ENCODE measurements around the gene PARD3B.
"Not testable (repeated sequence)": the region's sequence is repeated elsewhere in the genome, so short reads cannot be mapped to it uniquely, and the experiment has no call there.

PARD3B gene

DNA sequence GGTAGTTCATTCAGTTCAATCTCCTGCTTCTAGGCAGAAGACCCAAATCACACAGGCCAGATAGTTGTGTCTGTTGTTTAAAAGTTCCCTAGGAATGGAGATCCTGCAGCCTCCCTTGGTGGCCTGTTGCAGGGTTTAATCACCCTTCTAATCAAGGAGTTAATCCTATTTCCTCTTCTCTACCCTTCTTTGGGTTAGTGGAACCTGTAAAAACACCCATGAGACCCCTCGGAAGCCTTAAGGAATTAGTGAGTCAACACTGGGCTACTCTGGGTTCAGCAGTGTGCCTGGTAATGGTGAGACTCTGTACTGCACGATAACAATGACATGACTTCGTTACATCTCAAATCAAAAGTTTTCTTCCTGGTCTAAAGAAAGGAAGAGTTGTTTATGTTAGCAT is 919.4 kb downstream of the PARD3B start:
- DNase-seq (ENCODE audit: low read depth) = no peak

DNA sequence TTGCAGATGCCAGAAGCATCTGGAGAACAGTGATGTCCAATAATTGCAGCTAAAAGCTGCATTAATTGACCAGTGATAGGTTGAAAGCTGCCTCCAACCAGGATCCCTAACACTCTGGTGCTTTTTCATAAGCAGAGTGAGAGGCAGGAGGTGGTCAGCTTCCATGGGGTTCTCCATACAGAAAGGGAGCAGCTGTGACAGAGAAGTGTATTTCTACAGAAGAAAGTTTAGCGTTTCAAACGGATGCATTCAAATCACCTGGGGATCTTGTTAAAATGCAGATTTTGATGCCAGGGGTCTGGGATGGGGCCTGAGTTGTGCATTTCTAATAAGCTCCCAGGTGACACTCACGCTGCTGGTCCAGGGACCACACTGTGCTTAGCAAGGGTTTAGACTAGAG is 920.5 kb downstream of the PARD3B start:
- DNase-seq (ENCODE audit: low read depth) = no peak

DNA sequence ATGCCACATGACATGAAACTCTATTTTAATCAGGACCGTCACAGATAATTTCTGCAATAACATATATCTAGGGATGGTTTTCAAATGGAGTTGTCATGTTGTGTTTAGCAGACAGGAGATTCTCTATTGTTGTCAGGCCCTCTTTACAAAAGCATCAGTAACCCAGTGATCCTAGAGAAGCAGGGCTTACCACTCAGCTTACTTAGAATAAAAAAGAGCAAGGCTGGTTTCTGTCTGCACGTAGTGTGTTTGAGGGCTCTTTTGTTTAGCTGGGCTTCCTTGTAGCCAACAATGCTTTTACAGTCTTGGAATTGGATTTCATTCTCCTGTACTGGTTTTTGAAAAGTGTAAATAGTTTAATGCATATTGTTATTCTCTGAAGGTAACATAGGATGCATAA is 926.5 kb downstream of the PARD3B start:
- DNase-seq (ENCODE audit: low read depth) = no peak

DNA sequence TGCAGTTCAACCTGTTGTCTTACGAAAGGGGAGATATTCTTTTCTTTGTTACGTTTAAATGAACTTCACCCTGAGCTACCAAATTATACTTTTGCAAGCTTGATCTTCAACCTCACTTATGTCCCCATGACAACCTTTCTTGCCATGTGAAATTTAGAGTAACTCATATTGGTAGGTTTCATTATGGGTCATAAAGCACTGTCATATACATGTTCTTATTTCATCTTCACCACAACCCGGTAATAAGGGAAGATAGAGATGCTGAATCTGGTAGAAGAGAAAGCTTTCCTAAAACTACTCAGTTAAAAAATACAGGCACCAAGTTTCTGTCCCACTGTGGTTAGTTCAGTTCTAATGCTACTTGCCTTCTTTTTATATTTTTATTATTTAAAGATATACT is 928.5 kb downstream of the PARD3B start:
- no peak for DNase-seq (ENCODE audit: low read depth)

DNA sequence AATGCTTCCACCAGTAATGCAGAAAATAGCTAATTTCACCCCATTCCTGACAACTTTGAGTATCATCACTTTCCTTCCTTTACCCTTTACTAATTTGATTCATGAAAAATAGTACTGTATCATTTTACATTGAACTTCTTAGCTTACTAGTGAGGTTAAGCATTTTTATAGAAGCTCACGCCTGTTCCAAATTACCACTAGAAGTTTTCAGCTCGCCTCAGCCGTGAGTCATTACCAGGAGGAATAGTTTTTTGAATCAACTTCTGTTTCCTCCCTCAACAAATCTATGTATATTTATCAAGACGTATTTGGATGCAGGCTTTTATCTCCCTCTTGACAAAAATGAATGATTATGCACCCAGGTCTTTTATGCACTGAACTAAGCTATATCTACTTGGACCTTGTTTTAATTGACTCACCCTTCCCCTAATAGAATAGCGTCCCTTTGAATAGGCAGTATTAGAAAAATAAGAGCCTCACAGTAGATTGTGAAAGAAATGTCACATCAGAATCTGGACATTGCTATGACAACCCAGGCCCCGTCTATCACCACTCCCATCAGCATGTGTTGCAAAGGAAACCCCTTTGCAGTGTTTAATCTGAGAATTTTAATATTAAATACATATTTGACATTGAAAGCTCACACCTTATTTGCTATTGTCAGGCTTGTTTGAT is 929.6 kb downstream of the PARD3B start:
- peak; percentile 45 for DNase-seq (ENCODE audit: low read depth)

DNA sequence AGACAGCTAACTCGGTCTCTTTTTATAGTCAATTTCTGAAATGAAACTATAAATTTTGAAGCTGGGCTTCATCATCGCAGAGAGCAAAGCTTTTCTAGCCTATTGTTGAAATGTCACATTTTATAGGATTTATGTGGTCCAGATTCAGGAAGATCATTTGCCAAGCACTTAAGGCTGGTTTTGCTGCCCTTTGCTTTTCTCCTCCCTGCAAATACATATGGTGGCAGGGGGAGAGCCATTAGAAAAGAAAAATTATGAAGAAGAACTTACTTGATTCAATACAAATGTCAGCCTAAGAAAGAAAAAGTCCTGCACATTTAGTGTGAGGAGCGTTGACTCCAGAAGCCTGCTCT is 930.1 kb downstream of the PARD3B start:
- DNase-seq (ENCODE audit: low read depth) = no peak

DNA sequence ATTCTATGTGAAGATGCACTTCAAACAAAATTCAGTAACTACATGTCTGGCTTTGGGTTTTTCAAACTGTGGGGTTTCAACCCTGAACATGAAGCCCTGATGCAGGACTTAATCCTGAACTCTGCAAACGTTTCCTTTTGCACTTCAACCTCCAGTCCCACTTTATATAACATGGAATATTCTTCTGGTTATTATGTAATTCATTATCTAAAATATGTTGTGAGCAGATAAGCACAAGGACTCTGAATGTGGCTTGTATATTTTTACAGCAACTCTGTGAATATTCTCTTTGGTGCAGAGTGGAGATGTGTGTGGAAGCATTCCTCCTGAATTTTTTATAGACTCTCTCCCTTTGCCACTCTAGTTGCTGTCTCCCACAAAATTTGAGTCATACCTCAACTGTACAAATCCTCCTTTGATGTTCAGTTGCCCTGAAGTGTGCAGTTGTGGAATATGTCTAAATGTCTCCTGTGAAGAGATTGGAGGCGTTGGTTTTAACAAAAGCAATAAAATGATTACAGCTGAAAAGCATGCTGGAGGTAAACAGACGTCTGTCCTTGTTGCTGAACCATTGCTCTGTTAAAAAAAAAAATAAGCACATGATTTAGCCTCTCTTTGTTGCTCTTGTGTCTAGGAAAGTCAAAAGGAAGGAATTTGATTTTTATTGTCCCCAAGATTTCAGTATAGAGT is 931.9 kb downstream of the PARD3B start:
- DNase-seq (ENCODE audit: low read depth) = peak; percentile 24

DNA sequence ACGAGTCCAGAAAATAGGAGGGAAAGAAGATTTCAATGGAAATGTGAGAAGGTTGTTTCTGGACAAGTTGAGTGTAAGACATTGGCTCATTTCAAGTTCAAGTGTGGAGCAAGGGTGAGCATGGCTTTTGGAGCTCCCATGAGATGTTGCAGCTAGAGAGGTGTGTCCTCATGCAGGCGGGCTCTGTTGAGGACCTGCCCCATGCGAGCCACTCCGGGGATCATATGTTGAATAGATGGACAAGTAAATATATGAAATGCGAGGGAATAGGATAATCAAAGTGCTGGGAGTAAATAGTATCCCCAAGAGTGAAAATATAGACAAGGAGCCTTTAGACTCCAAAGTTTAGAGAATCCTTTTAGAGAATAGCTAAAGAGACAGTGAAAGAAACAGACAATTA is 936.6 kb downstream of the PARD3B start:
- DNase-seq (ENCODE audit: low read depth) = no peak

DNA sequence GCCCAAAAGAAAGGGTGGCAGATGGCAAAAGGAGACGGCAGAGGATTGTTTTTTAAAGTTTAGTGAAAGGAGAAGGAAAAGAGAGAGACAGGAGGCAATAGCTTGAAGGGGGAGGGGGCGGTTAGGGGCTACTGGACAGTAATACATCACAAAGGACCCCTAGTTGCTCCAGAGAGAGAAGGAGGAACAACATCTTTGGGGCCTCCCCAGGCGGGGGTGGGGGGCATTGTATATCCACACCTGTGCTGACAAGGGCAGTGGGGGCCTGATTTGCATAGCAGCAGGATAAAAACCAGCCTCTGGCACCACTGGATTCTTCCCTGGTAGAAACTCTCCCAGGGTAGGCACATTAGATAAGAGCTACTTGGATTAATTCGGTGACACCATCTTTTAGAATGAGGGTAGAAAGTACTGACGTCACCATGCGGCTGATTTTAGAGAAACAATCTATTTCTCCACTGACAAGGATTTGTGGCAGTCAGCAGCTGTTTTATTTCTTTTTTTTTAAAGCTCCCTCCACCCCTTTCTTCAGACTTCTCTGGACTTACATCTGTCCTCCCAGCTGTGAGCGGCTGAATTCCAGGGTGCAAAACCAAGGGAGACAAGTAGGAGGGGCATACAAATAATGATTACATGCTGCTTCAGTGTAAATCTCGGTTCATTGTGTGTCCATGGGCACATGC is 937.3 kb downstream of the PARD3B start:
- DNase-seq (ENCODE audit: low read depth) = no peak

DNA sequence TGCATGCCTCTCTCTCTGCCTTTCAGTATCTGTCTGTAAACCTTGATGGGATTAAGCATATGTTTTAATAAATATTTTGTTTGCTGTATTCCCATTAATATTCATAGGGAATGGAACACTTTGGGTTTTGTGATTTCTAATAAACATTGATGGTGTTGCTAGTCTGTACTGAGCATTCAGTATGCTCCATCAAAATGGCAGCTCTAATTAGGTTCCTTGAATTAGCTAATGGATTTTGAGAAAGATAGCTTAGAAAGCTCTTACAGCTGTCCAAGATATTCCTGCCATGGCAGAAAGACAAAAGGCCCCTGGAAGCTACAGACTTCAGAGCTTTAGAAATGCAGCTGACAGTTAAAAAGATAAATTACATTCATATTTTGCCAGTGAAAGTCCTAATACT is 937.8 kb downstream of the PARD3B start:
- no peak for DNase-seq (ENCODE audit: low read depth)

DNA sequence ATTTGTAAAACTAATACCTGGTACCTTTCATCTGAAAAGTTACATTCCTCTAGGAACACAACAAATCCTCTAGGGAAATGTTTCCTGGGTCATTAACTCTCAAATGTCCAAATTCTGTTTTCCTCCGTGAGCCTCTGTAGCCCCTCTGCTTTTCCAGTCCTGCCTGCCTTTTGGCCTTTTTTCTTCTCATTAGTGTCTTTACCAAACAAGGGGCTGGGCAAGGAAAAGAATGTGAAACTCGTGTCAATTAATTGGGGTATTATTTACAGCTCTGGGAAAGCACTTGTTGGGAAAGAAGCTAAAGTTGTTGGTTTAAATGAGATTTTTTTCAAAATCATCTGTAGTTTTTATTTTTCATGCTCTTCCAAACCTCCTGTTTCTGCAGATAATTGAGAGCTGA is 938.9 kb downstream of the PARD3B start:
- no peak for DNase-seq (ENCODE audit: low read depth)

DNA sequence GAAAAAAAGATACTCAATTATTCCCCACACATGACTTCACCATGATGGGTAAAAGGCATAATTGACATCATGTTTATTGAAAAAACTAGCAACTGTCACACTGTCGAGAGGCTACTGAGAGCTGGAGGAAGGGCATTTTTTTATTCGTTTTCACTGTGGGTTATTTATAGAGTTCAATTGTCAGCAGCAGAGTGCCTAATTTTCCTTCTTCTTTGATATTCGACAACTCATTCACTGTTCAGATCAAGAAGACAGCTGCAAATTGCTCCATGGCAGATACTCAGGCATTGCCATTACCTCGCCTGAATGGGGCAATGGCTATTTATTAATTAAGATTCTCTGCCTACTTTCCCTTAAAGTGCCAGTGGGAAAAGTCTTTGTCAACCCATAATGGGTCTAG is 939.5 kb downstream of the PARD3B start:
- DNase-seq (ENCODE audit: low read depth) = no peak

DNA sequence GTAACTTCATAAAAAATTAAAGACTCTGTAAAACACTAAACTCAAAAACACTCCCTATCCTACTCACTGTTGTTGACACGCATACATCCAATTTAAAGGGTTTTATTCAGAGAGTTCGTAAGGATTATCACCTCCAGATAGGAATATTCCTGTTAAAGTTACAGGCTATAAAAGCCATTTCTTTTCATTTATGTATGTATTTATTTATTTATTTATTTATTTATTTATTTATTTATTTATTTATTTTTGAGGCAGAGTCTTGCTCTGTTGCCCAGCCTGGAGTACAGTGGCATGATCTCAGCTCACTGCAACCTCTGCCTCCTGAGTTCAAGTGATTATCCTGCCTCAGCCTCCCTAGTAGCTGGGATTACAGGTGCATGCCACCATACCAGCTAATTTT is 948.3 kb downstream of the PARD3B start:
- DNase-seq (ENCODE audit: low read depth) = not testable (repeated sequence)

DNA sequence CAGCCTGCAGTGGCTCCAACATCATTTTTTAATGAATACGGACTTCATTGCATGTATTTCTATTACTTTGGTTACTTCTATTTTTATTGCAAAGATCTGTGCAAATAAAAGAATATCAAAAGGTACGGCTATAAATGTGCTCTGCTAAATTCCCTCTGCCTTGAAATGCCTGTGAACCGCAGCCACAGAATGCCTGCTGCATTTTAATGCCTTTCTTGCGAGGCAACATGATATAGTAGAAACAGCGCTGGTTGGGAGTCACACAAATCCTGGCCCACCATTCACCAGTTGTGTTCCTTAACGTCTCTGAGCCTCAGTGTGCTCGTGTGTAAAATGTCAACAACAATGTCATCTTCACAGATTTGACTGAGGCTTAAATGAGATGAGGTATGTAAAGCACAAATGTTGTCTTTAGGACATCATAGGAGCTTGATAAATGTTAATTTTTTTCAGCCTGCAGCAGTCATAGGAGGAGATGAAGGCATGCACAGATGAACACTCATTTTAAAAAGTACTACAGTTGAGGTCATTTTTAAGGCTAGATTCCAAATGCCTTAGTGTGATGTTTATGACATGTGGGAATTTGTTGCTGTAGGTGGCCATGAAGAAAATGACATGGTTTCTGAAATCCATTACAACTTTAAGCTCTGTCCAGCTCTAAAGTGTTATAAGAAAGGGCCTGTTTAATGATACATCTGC is 949.4 kb downstream of the PARD3B start:
- no peak for DNase-seq (ENCODE audit: low read depth)

DNA sequence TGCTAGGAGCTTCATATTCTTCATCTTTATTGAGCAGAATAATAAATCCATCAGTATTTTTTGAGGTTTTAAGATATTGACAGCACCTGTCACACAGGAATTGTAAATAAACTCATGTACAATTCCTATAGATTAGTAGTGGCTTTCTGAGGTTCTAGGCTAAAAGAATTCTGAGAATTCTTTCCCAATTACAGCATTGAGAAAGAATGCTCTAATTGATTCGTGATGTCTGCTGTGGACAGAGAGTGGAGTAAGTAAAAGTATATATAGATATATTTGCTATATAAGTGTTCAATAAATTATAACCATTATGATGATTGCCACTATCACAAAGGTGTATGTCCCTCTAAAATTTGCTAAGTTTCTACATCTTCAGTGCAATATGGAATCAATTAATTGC is 950.5 kb downstream of the PARD3B start:
- DNase-seq (ENCODE audit: low read depth) = peak; percentile 30

DNA sequence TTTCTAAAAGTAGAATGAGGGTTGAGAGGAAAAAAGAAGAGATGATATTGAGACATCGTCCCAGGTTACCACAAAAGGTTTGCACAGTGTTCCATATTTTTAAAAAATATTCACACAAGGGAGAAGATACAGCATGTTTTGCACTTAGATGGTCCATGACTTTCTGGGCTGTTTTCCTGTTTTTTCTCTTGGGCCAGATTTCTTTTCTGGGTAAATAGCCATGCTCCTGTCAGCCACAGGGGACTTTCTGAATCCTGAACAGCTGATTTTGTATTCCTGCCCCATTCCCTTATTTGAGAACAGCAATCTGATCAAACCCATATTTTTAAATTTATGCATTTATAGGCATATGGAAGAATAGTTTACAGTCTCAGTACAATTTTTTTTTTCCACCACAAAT is 951.1 kb downstream of the PARD3B start:
- no peak for DNase-seq (ENCODE audit: low read depth)

DNA sequence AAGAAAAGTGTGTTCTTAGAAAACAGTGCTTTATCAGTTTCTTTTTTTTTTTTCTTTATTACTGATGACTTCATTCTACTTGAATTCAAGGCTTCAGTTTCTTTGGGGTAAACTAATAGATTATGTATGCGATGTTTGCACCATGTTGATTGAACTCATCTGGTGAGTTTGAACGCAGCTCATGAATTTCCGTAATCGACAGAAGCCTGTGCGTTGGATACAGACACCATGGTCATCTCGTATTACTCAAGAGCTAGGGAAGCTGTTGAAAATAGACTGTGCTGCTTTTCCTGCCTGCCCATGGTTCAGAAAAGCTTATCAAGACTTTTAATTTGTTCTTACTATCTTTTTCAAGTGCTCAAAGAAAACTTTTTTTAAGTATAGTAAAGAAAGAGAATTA is 951.5 kb downstream of the PARD3B start:
- DNase-seq (ENCODE audit: low read depth) = peak; percentile 79

DNA sequence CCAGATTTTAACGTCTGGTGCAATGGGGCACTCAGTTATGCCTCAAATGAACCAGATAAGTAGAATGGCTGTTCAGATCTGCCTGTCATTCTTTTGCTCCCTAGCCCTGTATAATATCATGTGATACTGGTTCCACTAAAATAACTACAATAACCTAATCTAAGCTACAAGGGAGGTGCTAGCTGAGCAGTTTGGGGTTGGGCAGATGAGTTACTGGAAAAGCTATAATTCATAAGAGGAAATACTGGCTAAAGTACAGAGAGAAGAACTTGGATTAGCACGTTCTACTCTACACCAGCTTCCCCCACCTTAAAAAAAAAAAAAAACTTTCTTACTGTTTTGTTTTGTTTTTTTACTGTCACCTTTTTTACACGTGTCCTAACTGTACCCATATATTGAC is 953.7 kb downstream of the PARD3B start:
- no peak for DNase-seq (ENCODE audit: low read depth)

DNA sequence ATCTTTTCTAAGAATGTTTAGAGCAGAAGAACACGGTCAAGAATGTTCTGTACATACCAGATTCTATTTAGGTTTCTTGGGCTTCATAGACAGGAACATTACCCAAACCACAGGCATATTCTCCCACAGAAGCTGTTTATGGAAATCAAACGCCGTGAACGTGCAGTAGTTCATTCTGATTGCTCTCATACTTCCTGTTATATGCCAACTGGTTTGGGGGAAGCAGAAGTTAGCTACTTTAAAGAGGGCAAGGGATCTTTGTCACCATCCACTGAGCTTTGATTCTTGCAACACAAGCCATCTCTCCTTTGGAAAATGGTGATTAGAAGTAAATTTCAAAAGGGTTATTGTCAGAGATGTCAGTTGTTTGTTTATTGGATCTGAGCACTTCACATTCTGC is 954.8 kb downstream of the PARD3B start:
- DNase-seq (ENCODE audit: low read depth) = no peak

DNA sequence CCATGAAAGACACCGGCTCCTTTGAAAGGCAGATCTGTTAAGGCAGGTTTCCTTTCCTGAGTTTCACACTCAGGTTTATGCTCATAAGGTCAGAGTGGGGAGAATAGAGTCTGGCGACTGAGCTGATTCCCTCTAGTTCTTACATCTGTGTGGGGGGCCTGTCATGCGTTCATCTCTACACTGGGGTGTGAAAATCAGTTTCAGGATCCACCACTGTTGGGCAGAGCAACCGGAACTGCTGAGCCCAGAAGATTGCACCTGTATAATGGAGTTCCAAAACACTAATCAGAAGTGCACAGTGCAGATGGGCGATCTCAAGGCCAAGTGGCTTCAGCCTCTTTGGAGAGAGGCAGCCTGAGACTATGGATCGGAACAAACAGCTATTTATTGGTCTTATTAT is 955.7 kb downstream of the PARD3B start:
- DNase-seq (ENCODE audit: low read depth) = no peak

DNA sequence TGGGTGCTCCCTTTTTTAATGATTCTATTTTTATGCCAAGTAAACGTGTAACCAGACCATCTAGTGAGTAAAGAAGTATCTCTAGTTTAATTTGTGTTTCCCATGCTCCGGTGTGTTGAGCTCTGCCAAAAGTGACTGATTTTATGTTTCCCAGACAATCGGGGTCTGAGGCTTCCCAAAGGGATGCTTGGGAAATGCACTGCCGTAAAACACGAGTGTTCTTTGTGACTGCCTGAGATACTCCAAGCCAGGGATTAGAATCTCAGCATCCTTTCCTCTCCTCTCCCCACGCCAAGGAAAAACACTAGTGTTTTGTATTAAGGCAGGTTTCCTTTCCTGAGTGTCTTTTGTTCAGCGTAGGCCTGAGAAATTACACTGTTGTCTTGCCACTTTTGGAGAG is 956.6 kb downstream of the PARD3B start:
- no peak for DNase-seq (ENCODE audit: low read depth)

DNA sequence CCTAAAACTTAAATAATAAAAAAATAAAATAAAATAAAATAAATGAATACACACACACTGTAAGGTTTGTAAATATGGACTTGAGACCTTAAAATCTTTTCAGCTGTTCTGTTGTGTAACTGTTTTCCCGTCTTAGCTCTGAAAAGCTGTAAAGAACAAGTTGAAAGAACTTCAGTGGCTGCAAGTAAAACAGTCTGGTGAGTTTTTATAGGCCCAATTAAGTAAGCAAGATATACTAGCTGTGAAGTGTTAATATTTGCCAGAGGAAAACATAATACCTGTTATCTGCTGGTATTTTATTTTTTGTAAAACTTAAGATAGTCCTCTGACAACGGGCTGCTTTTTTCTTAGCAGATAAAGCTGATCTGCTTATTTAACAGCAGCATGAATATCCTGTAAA is 960.1 kb downstream of the PARD3B start:
- DNase-seq (ENCODE audit: low read depth) = no peak

DNA sequence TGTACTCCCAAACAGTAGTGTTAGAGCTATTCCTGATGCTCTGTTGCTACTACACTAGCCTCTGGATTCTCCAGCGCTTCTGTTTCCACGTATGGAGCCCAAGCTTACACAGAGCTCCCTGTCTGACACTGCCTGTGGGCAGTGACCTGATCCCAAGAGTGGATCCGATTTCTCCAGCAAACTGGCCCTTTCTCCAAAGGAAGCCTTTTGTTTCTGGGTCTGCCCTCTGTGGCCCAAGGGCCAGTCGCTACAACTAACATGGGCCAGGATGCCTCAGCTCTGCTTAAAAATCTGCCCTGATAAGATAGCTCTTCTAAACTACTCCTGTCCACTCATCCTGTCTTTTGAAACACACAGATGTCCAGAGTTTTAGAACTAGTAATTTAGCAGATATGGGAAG is 964.4 kb downstream of the PARD3B start:
- DNase-seq (ENCODE audit: low read depth) = no peak

All from iris pigment epithelial cell (primary cell).